HepG2 (cell line): Measurements from ENCODE around the gene RALY. TPM values are rescaled to one million over a fixed set of nuclear protein-coding genes. Genes with fewer than 3 reads are reported as not detected.

ENCODE experiments used
- BCL3 ChIP-seq: sonication (generic); formaldehyde crosslinking; IDR thresholded peaks from 2 replicates; pipeline ENCODE4 v1.5.1; 2020; ENCODE audit warnings: mild to moderate bottlenecking, missing genetic modification reagents, moderate library complexity
- BRF2 ChIP-seq: sonication (generic); formaldehyde crosslinking; IDR thresholded peaks from 2 replicates; pipeline ENCODE4 v1.8.1; 2022; ENCODE audit warnings: mild to moderate bottlenecking, missing genetic modification reagents
- CERS6 ChIP-seq: sonication (generic); formaldehyde crosslinking; IDR thresholded peaks from 2 replicates; pipeline ENCODE4 v1.5.0; 2020; ENCODE audit warnings: missing genetic modification reagents
- DPF2 ChIP-seq: sonication (generic); formaldehyde crosslinking; IDR thresholded peaks from 2 replicates; pipeline ENCODE4 v1.4.0; 2020; ENCODE audit warnings: mild to moderate bottlenecking, low read depth, missing genetic modification reagents, borderline replicate concordance
- EZH2 ChIP-seq: conservative IDR thresholded peaks from 2 replicates; pipeline ENCODE4 v1.6.1; 2012; ENCODE audit warnings: mild to moderate bottlenecking, low read depth, low read length, moderate library complexity
- FOSL1 ChIP-seq: sonication (generic); formaldehyde crosslinking; IDR thresholded peaks from 2 replicates; pipeline ENCODE4 v1.9.0; 2021; ENCODE audit warnings: missing genetic modification reagents, borderline replicate concordance
- HBP1 ChIP-seq: IDR thresholded peaks from 2 replicates; pipeline ENCODE4 v1.6.1; 2016; ENCODE audit warnings: low read depth, control low read depth
- HNRNPH1 ChIP-seq: fragments of 200-400 bp; formaldehyde crosslinking; optimal IDR thresholded peaks from 2 replicates; pipeline ENCODE3; 2017; ENCODE audit warnings: mild to moderate bottlenecking, low read depth, low read length
- HNRNPLL ChIP-seq: fragments of 200-400 bp; formaldehyde crosslinking; IDR thresholded peaks from 2 replicates; pipeline ENCODE4 v1.6.1; 2017; ENCODE audit warnings: mild to moderate bottlenecking, low read depth, low read length; ENCODE audit not compliant: poor library complexity, severe bottlenecking
- HOXD1 ChIP-seq: sonication (generic); formaldehyde crosslinking; IDR thresholded peaks from 2 replicates; pipeline ENCODE4 v1.5.0; 2020; ENCODE audit warnings: missing genetic modification reagents
- JDP2 ChIP-seq: sonication (generic); formaldehyde crosslinking; IDR thresholded peaks from 2 replicates; pipeline ENCODE4 v1.8.1; 2022; ENCODE audit warnings: missing genetic modification reagents, borderline replicate concordance
- KMT2B ChIP-seq: IDR thresholded peaks from 2 replicates; pipeline ENCODE4 v1.6.1; 2016; ENCODE audit warnings: missing genetic modification reagents, missing compliant biosample characterization
- MIER3 ChIP-seq: IDR thresholded peaks from 2 replicates; pipeline ENCODE4 v1.6.1; 2016; ENCODE audit warnings: missing compliant biosample characterization, borderline replicate concordance
- MLLT10 ChIP-seq: sonication (generic); formaldehyde crosslinking; IDR thresholded peaks from 2 replicates; pipeline ENCODE4 v1.4.0; 2020; ENCODE audit warnings: missing genetic modification reagents
- NFE2 ChIP-seq: sonication (generic); formaldehyde crosslinking; IDR thresholded peaks from 2 replicates; pipeline ENCODE4 v1.4.0; 2020; ENCODE audit warnings: missing genetic modification reagents
- PLRG1 ChIP-seq: fragments of 450-650 bp; conservative IDR thresholded peaks from 2 replicates; pipeline ENCODE4 v1.6.1; 2016
- RFXANK ChIP-seq: IDR thresholded peaks from 2 replicates; pipeline ENCODE4 v1.6.1; 2016
- SMYD3 ChIP-seq: sonication (generic); formaldehyde crosslinking; IDR thresholded peaks from 2 replicates; pipeline ENCODE4 v1.8.1; 2023; ENCODE audit warnings: mild to moderate bottlenecking, missing genetic modification reagents
- SOX6 ChIP-seq, 2 experiments: fragments of 450-650 bp in 1 of 2; sonication (generic) in 1 of 2; formaldehyde crosslinking in 1 of 2; IDR thresholded peaks; 2 replicates each; pipeline versions ENCODE4 v1.4.0 to v1.6.1; 2017 to 2020; ENCODE audit warnings: antibody characterized with exemption in 1 of 2, mild to moderate bottlenecking in 1 of 2, missing genetic modification reagents in 1 of 2
- TCF7 ChIP-seq: sonication (generic); IDR thresholded peaks from 2 replicates; pipeline ENCODE4 v1.6.1; 2016; ENCODE audit warnings: antibody characterized with exemption, low read depth
- TEAD3 ChIP-seq: optimal IDR thresholded peaks from 2 replicates; pipeline ENCODE3; 2016; ENCODE audit warnings: borderline replicate concordance
- ZNF230 ChIP-seq: sonication (generic); formaldehyde crosslinking; IDR thresholded peaks from 2 replicates; pipeline ENCODE4 v1.4.0; 2020; ENCODE audit warnings: mild to moderate bottlenecking, missing genetic modification reagents
- ZNF547 ChIP-seq: sonication (generic); formaldehyde crosslinking; IDR thresholded peaks from 2 replicates; pipeline ENCODE4 v1.5.1; 2020; ENCODE audit warnings: mild to moderate bottlenecking, missing genetic modification reagents
- ZNF670 ChIP-seq: sonication (generic); formaldehyde crosslinking; IDR thresholded peaks from 2 replicates; pipeline ENCODE4 v1.8.0; 2022; ENCODE audit warnings: mild to moderate bottlenecking, missing genetic modification reagents, borderline replicate concordance
- ZNF781 ChIP-seq: sonication (generic); formaldehyde crosslinking; IDR thresholded peaks from 2 replicates; pipeline ENCODE4 v1.5.1; 2020; ENCODE audit warnings: borderline replicate concordance, mild to moderate bottlenecking, missing genetic modification reagents; ENCODE audit errors: not compliant biosample characterization
- ZNF790 ChIP-seq: sonication (generic); formaldehyde crosslinking; IDR thresholded peaks from 2 replicates; pipeline ENCODE4 v1.8.0; 2022; ENCODE audit warnings: missing genetic modification reagents, mild to moderate bottlenecking, borderline replicate concordance
- ZSCAN30 ChIP-seq: sonication (generic); formaldehyde crosslinking; IDR thresholded peaks from 2 replicates; pipeline ENCODE4 v1.5.0; 2020; ENCODE audit warnings: mild to moderate bottlenecking, missing genetic modification reagents
- polyA plus RNA-seq, 8 experiments: library from polyadenylated mRNA; depleted of rRNA in 3 of 8; stranded (reverse) in 7 of 8; unstranded in 1 of 8; fragments of >200 nt; fragmentation: Illumina TruSeq in 4 of 8; extraction: Trizol in 4 of 8; gene quantifications; 2 replicates each; pipeline versions ENCODE4 v1.2.1 to v1.2.3, GENCODE V29; 2011 to 2016; ENCODE audit warnings: low read depth in 4 of 8, missing spikeins in 1 of 8, mixed read lengths in 1 of 8; ENCODE audit not compliant: insufficient read depth in 1 of 8
- total RNA-seq, 5 experiments: library from RNA; depleted of rRNA; stranded (reverse); fragments of >200 nt; fragmentation: Illumina TruSeq; extraction: Trizol; gene quantifications; 2 replicates each; pipeline ENCODE4 v1.2.3, GENCODE V29; 2016; ENCODE audit warnings: low read depth in 1 of 5

Gene RALY
- total and polyA plus RNA-seq, 2 of the 13 experiments (the other 11 are each of a cell fraction or from before 2014, with no cell fraction given): 178 to 186 TPM

GRCh38 chr20:34004790-34005457 lies 11.2 kb downstream of the RALY start (continued):
- no peak for TF ChIP-seq CERS6
- TF ChIP-seq MIER3 (CRISPR knock-in tag): peak; percentile 96; the same call in 1 of the 2 replicates
- TF ChIP-seq DPF2 (CRISPR knock-in tag): peak; percentile 96
- TF ChIP-seq BCL3 (CRISPR knock-in tag): peak; percentile 77; the same call in 1 of the 2 replicates
- TF ChIP-seq HOXD1 (CRISPR knock-in tag): peak; percentile 97
- no peak for TF ChIP-seq ZNF790
- peak; percentile 77; the same call in 1 of the 2 replicates for TF ChIP-seq ZNF670 (CRISPR knock-in tag)
- TF ChIP-seq ZNF781 (CRISPR knock-in tag): peak; percentile 19
- TF ChIP-seq HBP1: 0 out of 2 replicates have a peak, but pooled peaks have one; percentile 72
- no peak for TF ChIP-seq HNRNPH1
- TF ChIP-seq NFE2 (CRISPR knock-in tag): no peak
- no peak for TF ChIP-seq HNRNPLL
- TF ChIP-seq SMYD3: peak; percentile 91
- TF ChIP-seq SOX6 (IDR thresholded peaks at IDR 0.05): no peak
- peak; percentile 98 for TF ChIP-seq SOX6 (CRISPR knock-in tag; IDR thresholded peaks at IDR 0.05)
- peak; percentile 89; the same call in 1 of the 2 replicates for TF ChIP-seq ZNF547 (CRISPR knock-in tag)
- peak; percentile 78; the same call in 1 of the 2 replicates for TF ChIP-seq RFXANK (CRISPR knock-in tag)
- no peak for TF ChIP-seq EZH2
- TF ChIP-seq PLRG1: no peak
- peak; percentile 35; the same call in 1 of the 2 replicates for TF ChIP-seq JDP2
- TF ChIP-seq FOSL1 (CRISPR knock-in tag): peak; percentile 6; the same call in 1 of the 2 replicates
- no peak for TF ChIP-seq MLLT10 (CRISPR knock-in tag)
- TF ChIP-seq KMT2B (CRISPR knock-in tag): no peak
- peak; percentile 67; the same call in 1 of the 2 replicates for TF ChIP-seq BRF2
- peak; percentile 100 for TF ChIP-seq TCF7
- peak; percentile 79 for TF ChIP-seq TEAD3 (CRISPR knock-in tag)
- no peak; the same call in 1 of the 2 replicates for TF ChIP-seq ZSCAN30
- TF ChIP-seq ZNF230 (CRISPR knock-in tag): peak; percentile 68
